Pulmonary artery endothelial cell (primary cell): ENCODE data around the gene HSD17B3. TPM values are rescaled to one million over a fixed set of nuclear protein-coding genes. Genes with fewer than 3 reads are reported as not detected.
"Not testable (repeated sequence)": the region's sequence is repeated elsewhere in the genome, so short reads cannot be mapped to it uniquely, and the experiment has no call there.

Experiments used
- DNase-seq: peaks from one replicate; pipeline ENCODE4 v3.0.0-alpha.2; 2011; ENCODE audit warnings: low read depth, low spot score
- total RNA-seq: library from RNA; depleted of rRNA; stranded (reverse); fragments of >200 nt; gene quantifications from 2 replicates; pipeline ENCODE4 v1.2.3, GENCODE V29; 2014

The HSD17B3 gene
- total RNA-seq, 1 donor from 2014 or later = not detected

GRCh38 chr9:96236337-96236736 lies 65.6 kb downstream of the HSD17B3 start:
- DNase-seq = not testable (repeated sequence)

GRCh38 chr9:96232539-96233241 lies 69.3 kb downstream of the HSD17B3 start:
- no peak for DNase-seq

- no peak for DNase-seq
These were observed 69.8 kb downstream of the HSD17B3 start for GRCh38 chr9:96232164-96232538.

- no peak for DNase-seq
These were observed 72.0 kb downstream of the HSD17B3 start for GRCh38 chr9:96230002-96230401.

GRCh38 chr9:96222132-96222531 lies 79.8 kb downstream of the HSD17B3 start:
- DNase-seq = no peak

GRCh38 chr9:96219900-96220257 lies 82.1 kb downstream of the HSD17B3 start:
- DNase-seq = no peak

- no peak for DNase-seq
These were observed 82.7 kb downstream of the HSD17B3 start for GRCh38 chr9:96219026-96219899.

GRCh38 chr9:96217754-96218693 lies 84.0 kb downstream of the HSD17B3 start:
- DNase-seq = no peak

- DNase-seq = no peak
These were observed 84.7 kb downstream of the HSD17B3 start for GRCh38 chr9:96217294-96217707.

- no peak for DNase-seq
These were observed 85.4 kb downstream of the HSD17B3 start for GRCh38 chr9:96216583-96216982.

- no peak for DNase-seq
These were observed 86.1 kb downstream of the HSD17B3 start for GRCh38 chr9:96215841-96216240.

GRCh38 chr9:96214635-96215034 lies 87.3 kb downstream of the HSD17B3 start:
- no peak for DNase-seq

- DNase-seq = no peak
These were observed 92.3 kb downstream of the HSD17B3 start for GRCh38 chr9:96209407-96210271.

- no peak for DNase-seq
These were observed 95.7 kb downstream of the HSD17B3 start for GRCh38 chr9:96206156-96206751.

GRCh38 chr9:96204853-96205252 lies 97.1 kb downstream of the HSD17B3 start:
- DNase-seq = no peak

GRCh38 chr9:96203867-96204501 lies 98.0 kb downstream of the HSD17B3 start:
- DNase-seq = no peak

- no peak for DNase-seq
These were observed 98.8 kb downstream of the HSD17B3 start for GRCh38 chr9:96202971-96203780.

- no peak for DNase-seq
These were observed 100.8 kb downstream of the HSD17B3 start for GRCh38 chr9:96201140-96201539.

GRCh38 chr9:96199006-96199405 lies 103.0 kb downstream of the HSD17B3 start:
- no peak for DNase-seq
